Memory B cell (primary cell): ENCODE measurements around the gene ANAPC10.

ENCODE experiments used
- ATAC-seq: fragments of 150-1000 bp; cut with Tn5 transposase; 2 replicates; pipeline ENCODE4 v1.10.0; 2021; ENCODE audit warnings: low read depth, mild to moderate bottlenecking, moderate library complexity
- DNase-seq, 2 donors: peaks; one replicate each; pipeline ENCODE4 v3.0.0; 2022; ENCODE audit warnings: low spot score in 2 of 2
- H3K27ac Mint-ChIP-seq: one replicate; pipeline ENCODE4 v1.8.0; 2022; ENCODE audit warnings: mild to moderate bottlenecking, moderate library complexity, mixed read lengths
- H3K27me3 Mint-ChIP-seq: one replicate; pipeline ENCODE4 v1.8.0; 2022; ENCODE audit warnings: mixed read lengths
- H3K36me3 Mint-ChIP-seq: one replicate; pipeline ENCODE4 v1.8.0; 2022; ENCODE audit warnings: mild to moderate bottlenecking, mixed read lengths
- H3K4me1 Mint-ChIP-seq: one replicate; pipeline ENCODE4 v1.8.0; 2022; ENCODE audit warnings: mixed read lengths
- H3K4me3 Mint-ChIP-seq: one replicate; pipeline ENCODE4 v1.8.0; 2022; ENCODE audit warnings: mild to moderate bottlenecking, moderate library complexity, mixed read lengths
- H3K9me3 Mint-ChIP-seq: one replicate; pipeline ENCODE4 v1.8.0; 2022; ENCODE audit warnings: mixed read lengths

Gene ANAPC10

DNA sequence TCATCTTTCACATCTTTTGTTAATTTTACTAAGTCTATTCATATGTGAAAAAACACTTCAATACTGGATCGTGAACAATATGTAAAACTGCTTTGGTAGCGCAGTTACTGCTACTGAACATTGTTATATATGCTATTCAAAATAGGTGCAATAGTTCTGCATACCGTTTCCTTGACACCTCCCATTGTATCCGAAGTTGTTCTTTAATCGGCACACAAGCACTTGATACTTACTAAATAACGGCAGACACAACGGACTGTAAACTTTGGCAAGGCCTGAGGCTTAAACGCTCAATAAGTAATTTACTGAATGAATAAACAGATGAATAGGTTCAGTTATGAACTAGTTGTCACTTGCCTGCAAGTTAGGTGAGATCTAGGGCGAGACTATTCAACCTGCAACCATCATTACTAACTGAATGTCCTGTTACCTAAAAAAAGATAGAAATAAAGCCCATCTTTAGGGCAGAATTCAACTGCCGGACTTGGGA is 620 bp downstream of the ANAPC10 start:
- Mint-ChIP-seq H3K27me3 (no peaks in the 10 kb centered on the region), H3K4me1 (peaks cover 19% of the 10 kb centered on the region), H3K27ac (peak overlapping the region; percentile 95), H3K4me3 (peak overlapping the region; percentile 94), H3K9me3 (peaks cover 6% of the 10 kb centered on the region), H3K36me3 (peaks cover 28% of the 10 kb centered on the region)
- DNase-seq (no peak), ATAC-seq (no peak)

DNA sequence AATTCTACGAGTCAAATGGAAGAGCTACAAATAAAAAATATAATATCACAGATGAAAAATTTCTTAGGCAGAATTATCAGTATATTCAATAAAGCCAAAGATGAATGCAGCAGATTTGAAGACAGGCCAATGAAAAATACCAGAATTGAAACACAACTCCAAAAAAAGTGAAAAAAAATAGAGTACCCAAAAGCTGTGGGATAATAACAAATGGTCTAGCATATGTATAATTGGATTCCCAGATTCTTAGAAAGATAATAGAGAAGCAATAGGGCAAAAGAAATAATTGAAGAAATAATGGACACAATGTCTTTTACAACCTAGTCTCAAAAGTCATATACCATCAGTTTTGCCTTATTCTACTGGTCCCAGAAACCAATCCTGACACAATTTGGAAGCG is 4.4 kb downstream of the ANAPC10 start:
- ATAC-seq (no peak), DNase-seq (no peak)
- Mint-ChIP-seq H3K4me1 (peaks cover 13% of the 10 kb centered on the region), H3K9me3 (peaks cover 6% of the 10 kb centered on the region), H3K27me3 (no peaks in the 10 kb centered on the region), H3K27ac (no peak overlapping the region), H3K36me3 (peaks cover 44% of the 10 kb centered on the region), H3K4me3 (no peak overlapping the region)

GRCh38 chr4:145090380-145090779 is 7.6 kb downstream of the ANAPC10 start:
- Mint-ChIP-seq H3K4me3 (no peak overlapping the region), H3K9me3 (peaks cover 6% of the 10 kb centered on the region), H3K36me3 (peaks cover 57% of the 10 kb centered on the region), H3K27me3 (no peaks in the 10 kb centered on the region), H3K27ac (no peak overlapping the region), H3K4me1 (peaks cover 14% of the 10 kb centered on the region)
- DNase-seq (no peak), ATAC-seq (no peak)

- Mint-ChIP-seq H3K9me3 (no peaks in the 10 kb centered on the region), H3K27ac (peak overlapping the region; percentile 51), H3K36me3 (peaks cover 37% of the 10 kb centered on the region), H3K27me3 (no peaks in the 10 kb centered on the region), H3K4me3 (no peak overlapping the region), H3K4me1 (peaks cover 10% of the 10 kb centered on the region)
- DNase-seq (no peak), ATAC-seq (no peak)
Measured at GRCh38 chr4:145083891-145084605, 13.9 kb downstream of the ANAPC10 start.

GRCh38 chr4:145081756-145082155 is 16.2 kb downstream of the ANAPC10 start:
- Mint-ChIP-seq H3K9me3 (peaks cover 7% of the 10 kb centered on the region), H3K27ac (no peak overlapping the region), H3K27me3 (no peaks in the 10 kb centered on the region), H3K4me1 (peaks cover 16% of the 10 kb centered on the region), H3K36me3 (peaks cover 41% of the 10 kb centered on the region), H3K4me3 (no peak overlapping the region)
- no peak for ATAC-seq
- no peak for DNase-seq

DNA sequence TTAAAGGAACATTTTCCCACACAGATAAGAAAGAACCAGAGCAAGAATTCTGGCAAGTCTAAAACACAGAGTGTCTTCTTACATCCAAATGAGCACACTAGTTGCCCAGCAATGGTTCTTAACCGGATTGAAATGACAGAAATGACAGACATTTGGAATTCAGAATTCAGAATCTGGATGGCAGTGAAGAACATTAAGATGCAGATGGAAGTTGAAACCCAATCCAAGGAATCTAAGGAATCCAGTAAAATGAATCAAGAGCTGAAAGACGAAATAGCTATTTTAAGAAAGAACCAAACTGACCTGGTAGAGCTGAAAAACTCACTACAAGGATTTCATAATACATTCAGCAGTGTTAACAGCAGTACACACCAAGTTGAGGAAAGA is 21.5 kb downstream of the ANAPC10 start:
- H3K9me3 Mint-ChIP-seq: peaks cover 7% of the 10 kb centered on the region
- peak overlapping the region; percentile 35 for H3K27ac Mint-ChIP-seq

DNA sequence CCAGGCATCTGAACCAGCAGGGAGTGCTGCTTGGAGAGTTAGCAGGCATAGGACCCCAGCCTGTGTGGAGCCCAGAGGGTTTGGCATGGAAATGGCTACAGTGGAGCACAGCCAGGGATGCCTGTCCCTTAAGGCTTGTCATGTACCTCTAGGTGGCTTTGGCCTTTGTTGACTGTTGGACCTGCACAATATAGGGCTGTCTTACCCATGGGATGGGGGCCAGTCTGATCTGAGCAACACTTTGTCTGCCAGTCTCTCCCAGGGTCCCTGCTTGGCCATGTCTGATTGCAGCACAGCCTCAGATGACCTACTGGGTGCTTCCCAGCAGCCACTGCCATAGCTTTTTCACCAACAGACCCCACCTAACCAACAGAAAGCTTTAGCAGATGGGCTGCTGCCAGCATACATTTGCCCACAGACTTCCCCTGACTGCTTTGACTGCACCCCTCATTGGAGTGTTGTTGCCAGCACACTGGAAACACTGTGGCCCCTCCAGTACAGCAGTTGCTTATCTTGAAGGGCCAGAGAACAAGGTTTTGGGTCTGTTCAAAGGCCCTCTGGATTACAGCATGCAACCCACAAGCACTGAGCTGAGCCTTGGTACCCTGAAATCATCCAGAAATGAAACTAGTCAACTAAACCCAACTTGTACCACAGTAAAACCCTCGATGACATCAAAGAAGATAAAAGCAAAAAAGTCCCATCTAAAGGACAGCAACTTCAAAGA is 22.1 kb downstream of the ANAPC10 start:
- ATAC-seq: no peak
- Mint-ChIP-seq H3K9me3 (peaks cover 7% of the 10 kb centered on the region), H3K27me3 (no peaks in the 10 kb centered on the region), H3K36me3 (peaks cover 38% of the 10 kb centered on the region), H3K27ac (peak overlapping the region; percentile 35), H3K4me1 (peaks cover 14% of the 10 kb centered on the region), H3K4me3 (no peak overlapping the region)
- DNase-seq: no peak

More for the DNA sequence above, 21.5 kb downstream of the ANAPC10 start:
- H3K27me3 Mint-ChIP-seq: no peaks in the 10 kb centered on the region
- no peak overlapping the region for H3K4me3 Mint-ChIP-seq
- peaks cover 38% of the 10 kb centered on the region for H3K36me3 Mint-ChIP-seq
- DNase-seq: no peak
- ATAC-seq: no peak
- H3K4me1 Mint-ChIP-seq: peaks cover 14% of the 10 kb centered on the region

DNA sequence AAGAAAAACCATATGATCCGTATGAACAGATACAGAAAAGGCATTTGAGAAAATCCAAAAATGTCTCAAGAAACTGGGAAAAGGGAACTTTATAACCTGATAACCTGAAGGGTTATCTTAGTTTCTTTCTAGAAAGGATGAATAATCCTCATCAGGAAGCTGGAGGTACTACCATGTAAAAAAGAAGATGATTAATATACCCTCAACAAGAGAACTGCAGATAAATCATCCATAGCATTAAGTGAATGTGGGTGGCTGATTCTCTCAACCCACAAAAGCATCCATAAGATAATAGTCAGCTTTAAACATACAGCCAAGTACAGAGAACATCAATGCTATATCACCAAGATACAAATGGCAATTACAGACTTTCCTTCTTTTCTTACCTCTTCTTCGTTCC is 26.4 kb downstream of the ANAPC10 start:
- ATAC-seq (no peak), DNase-seq (no peak)
- Mint-ChIP-seq H3K9me3 (no peaks in the 10 kb centered on the region), H3K27me3 (no peaks in the 10 kb centered on the region), H3K27ac (no peak overlapping the region), H3K4me3 (no peak overlapping the region), H3K4me1 (peaks cover 4% of the 10 kb centered on the region), H3K36me3 (peaks cover 11% of the 10 kb centered on the region)

DNA sequence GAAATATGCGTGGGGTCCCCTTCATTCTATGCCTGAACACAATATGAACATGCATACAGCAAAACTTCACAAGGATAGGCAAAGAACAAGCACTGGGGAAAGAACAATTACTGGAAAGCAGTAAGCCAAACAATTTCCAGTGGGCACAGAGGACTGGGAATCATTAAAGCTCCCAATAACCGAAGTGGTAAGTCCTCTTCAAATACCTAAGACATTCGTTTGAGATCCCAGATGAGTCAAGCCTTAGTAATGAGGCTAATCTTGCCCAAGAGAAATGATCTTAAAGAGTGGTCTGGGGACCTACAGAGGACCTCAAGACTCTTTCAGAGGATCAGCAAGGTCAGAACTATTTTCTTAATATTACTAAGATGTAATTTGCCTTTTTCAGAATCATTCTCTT is 28.6 kb downstream of the ANAPC10 start:
- peaks cover 4% of the 10 kb centered on the region for H3K4me1 Mint-ChIP-seq
- H3K27me3 Mint-ChIP-seq: no peaks in the 10 kb centered on the region
- H3K4me3 Mint-ChIP-seq: no peak overlapping the region
- ATAC-seq: no peak
- no peak for DNase-seq
- H3K9me3 Mint-ChIP-seq: no peaks in the 10 kb centered on the region
- no peak overlapping the region for H3K27ac Mint-ChIP-seq
- peaks cover 2% of the 10 kb centered on the region for H3K36me3 Mint-ChIP-seq

DNA sequence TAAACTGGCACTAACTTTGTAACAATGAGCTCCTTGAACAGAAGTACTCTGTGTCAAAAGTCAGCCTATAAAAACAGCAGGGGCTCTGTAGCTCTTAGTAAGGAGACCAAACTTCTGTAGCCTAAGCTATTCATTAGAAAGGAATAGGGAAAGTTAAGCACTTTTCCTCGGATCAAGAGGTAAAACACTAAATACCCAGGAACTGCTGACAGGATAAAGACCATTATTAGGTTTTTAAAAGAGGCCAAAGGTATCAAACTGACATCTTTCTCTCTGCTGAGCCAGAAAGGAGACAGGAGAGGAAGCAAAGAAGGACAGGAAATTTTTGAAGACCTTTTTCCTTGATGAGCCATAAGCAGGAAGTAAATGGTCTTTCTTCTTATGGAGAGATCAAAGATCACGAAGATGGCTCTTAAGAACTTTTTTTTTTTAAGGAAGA is 31.9 kb downstream of the ANAPC10 start:
- Mint-ChIP-seq H3K9me3 (no peaks in the 10 kb centered on the region), H3K27me3 (no peaks in the 10 kb centered on the region), H3K36me3 (peaks cover 6% of the 10 kb centered on the region), H3K4me3 (no peak overlapping the region), H3K4me1 (peaks cover 4% of the 10 kb centered on the region), H3K27ac (no peak overlapping the region)
- no peak for ATAC-seq
- DNase-seq: no peak

DNA sequence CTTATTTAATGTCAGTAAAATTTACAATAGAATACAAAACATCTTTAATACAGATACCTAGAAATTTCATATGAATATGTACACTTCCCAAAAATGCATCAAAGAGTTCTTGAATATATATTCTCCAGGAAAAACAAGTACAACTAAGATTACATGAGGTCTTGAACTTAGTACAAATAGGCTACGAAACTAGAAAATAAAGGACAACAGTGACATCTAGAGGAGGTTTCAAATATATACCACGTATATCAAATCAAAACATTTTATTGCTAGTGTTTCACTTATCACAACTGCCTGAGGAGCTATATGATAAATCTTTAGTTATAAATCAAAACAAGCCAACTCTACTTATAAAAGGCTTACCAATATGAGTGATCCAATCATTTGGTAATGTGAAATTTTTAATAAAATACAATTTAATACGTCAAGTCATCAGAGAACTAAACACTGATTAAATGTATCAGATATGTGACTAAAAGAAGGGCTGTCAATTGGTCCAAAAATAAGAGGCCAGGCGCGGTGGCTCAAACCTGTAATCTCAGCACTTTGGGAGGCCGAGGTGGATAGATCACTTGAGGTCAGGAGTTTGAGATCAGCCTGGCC is 36.6 kb downstream of the ANAPC10 start:
- Mint-ChIP-seq H3K27ac (no peak overlapping the region), H3K4me1 (peaks cover 4% of the 10 kb centered on the region), H3K27me3 (no peaks in the 10 kb centered on the region), H3K9me3 (no peaks in the 10 kb centered on the region), H3K4me3 (no peak overlapping the region), H3K36me3 (peaks cover 6% of the 10 kb centered on the region)
- ATAC-seq (peak; percentile 47), DNase-seq (peak in 1 of 2 donors; percentile 22)

DNA sequence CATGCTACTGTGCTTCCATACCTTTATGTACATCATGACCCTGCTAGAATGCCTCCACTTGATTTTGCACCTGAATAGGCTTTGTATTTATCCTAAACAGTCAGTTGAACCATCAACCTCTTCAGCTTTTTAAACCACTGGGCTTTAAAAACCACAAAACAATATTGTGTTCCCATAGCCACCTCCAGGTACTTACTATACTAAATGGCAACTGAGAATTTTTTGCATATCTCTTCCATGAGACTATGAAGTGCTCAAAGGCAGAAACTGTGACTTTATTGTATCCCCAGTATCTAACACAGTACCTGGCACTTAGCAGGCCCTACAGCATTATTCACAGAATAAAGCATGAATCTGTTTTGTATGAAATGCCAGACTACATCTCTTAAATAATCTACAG is 39.7 kb downstream of the ANAPC10 start:
- Mint-ChIP-seq H3K4me3 (no peak overlapping the region), H3K27me3 (no peaks in the 10 kb centered on the region), H3K27ac (no peak overlapping the region), H3K9me3 (no peaks in the 10 kb centered on the region), H3K36me3 (peaks cover 12% of the 10 kb centered on the region), H3K4me1 (peaks cover 4% of the 10 kb centered on the region)
- DNase-seq: no peak
- no peak for ATAC-seq

GRCh38 chr4:145056325-145057130 is 41.5 kb downstream of the ANAPC10 start:
- Mint-ChIP-seq H3K4me1 (peaks cover 4% of the 10 kb centered on the region), H3K4me3 (no peak overlapping the region), H3K36me3 (peaks cover 10% of the 10 kb centered on the region), H3K9me3 (no peaks in the 10 kb centered on the region), H3K27me3 (no peaks in the 10 kb centered on the region), H3K27ac (no peak overlapping the region)
- ATAC-seq: no peak
- DNase-seq: no peak
